H1 (cell line): ENCODE measurements around the gene ZNF593. TPM values are rescaled to one million over a fixed set of nuclear protein-coding genes. Genes with fewer than 3 reads are reported as not detected.
A peak's percentile ranks its signal among the peaks of the same experiment; 100 is the strongest.

ENCODE experiments used
- CTCF ChIA-PET: fragments of 300-600 bp; sonication (Branson Sonifier 250); formaldehyde crosslinking; loops from one replicate; lab custom pipeline; 2021; ENCODE audit not compliant: partially characterized antibody; lab: Charles Lee
- POLR2A ChIA-PET: fragments of 300-600 bp; sonication (Branson Sonifier 250); formaldehyde crosslinking; loops from one replicate; lab custom pipeline; 2021; ENCODE audit warnings: inconsistent platforms; ENCODE audit not compliant: partially characterized antibody; lab: Charles Lee
- DNase-seq, 2 experiments: peaks; one replicate each; pipeline versions ENCODE4 v3.0.0 to v3.0.0-alpha.2; 2010 to 2022; ENCODE audit warnings: low spot score in 2 of 2, low read depth in 1 of 2, mixed read lengths in 1 of 2
- FAIRE-seq: peaks from 2 replicates; lab custom pipeline; 2011; peaks lifted over from hg19 to GRCh38; lab: Jason Lieb, UNC
- H2AFZ ChIP-seq: 2 replicates; pipeline ENCODE4 v1.8.1; 2012; ENCODE audit warnings: low read length, inconsistent platforms
- H2AK5ac ChIP-seq: 2 replicates; pipeline ENCODE4 v1.6.1; 2013; ENCODE audit warnings: low read depth, low read length
- H2BK120ac ChIP-seq: replicated peaks from 2 replicates; pipeline ENCODE3; 2013; ENCODE audit warnings: low read depth, low read length, inconsistent platforms
- H2BK12ac ChIP-seq: 2 replicates; pipeline ENCODE4 v1.6.1; 2013; ENCODE audit warnings: low read depth, low read length
- H2BK15ac ChIP-seq: 2 replicates; pipeline ENCODE4 v1.6.1; 2013; ENCODE audit warnings: low read length
- H2BK20ac ChIP-seq: 2 replicates; pipeline ENCODE4 v1.6.1; 2013; ENCODE audit warnings: low read length
- H2BK5ac ChIP-seq: 2 replicates; pipeline ENCODE4 v1.6.1; 2013; ENCODE audit warnings: low read depth, low read length
- H3K14ac ChIP-seq: 2 replicates; pipeline ENCODE4 v1.6.1; 2013; ENCODE audit warnings: inconsistent platforms; ENCODE audit not compliant: insufficient read length
- H3K18ac ChIP-seq: 2 replicates; pipeline ENCODE4 v1.6.1; 2013; ENCODE audit warnings: low read length; ENCODE audit errors: extremely low read depth
- H3K23ac ChIP-seq: 2 replicates; pipeline ENCODE4 v1.6.1; 2013; ENCODE audit warnings: inconsistent platforms; ENCODE audit not compliant: insufficient read length
- H3K23me2 ChIP-seq: 2 replicates; pipeline ENCODE4 v1.6.1; 2013; ENCODE audit warnings: low read depth, low read length
- H3K27ac ChIP-seq: 2 replicates; pipeline ENCODE4 v1.6.1; 2011; ENCODE audit warnings: low read depth, low read length, inconsistent platforms
- H3K27me3 ChIP-seq, 4 experiments: replicated peaks in 1 of 4; 1 replicate in 1 of 4; 2 replicates in 3 of 4; pipeline versions ENCODE4 v1.6.1 to v1.8.1; 2011 to 2013; ENCODE audit warnings: low read length in 3 of 4, mild to moderate bottlenecking in 3 of 4, inconsistent platforms in 2 of 4, mixed read lengths in 2 of 4, moderate library complexity in 1 of 4; ENCODE audit not compliant: control insufficient read depth in 3 of 4, insufficient read depth in 3 of 4; ENCODE audit errors: extremely low read depth in 1 of 4
- H3K36me3 ChIP-seq, 4 experiments: 2 replicates each; pipeline versions ENCODE4 v1.6.1 to v1.8.1; 2011 to 2013; ENCODE audit warnings: mild to moderate bottlenecking in 4 of 4, low read length in 3 of 4, moderate library complexity in 2 of 4, control low read depth in 1 of 4, inconsistent platforms in 1 of 4; ENCODE audit not compliant: insufficient read depth in 4 of 4, control insufficient read depth in 2 of 4
- H3K4ac ChIP-seq: replicated peaks from 2 replicates; pipeline ENCODE3; 2013; ENCODE audit warnings: low read length, low read depth, mixed read lengths, inconsistent platforms; ENCODE audit not compliant: insufficient read length
- H3K4me1 ChIP-seq, 4 experiments: replicated peaks in 1 of 4; 1 replicate in 1 of 4; 2 replicates in 3 of 4; pipeline versions ENCODE4 v1.6.1 to v1.8.1; 2011 to 2013; ENCODE audit warnings: low read length in 3 of 4, inconsistent platforms in 2 of 4, mixed read lengths in 1 of 4; ENCODE audit not compliant: insufficient read depth in 4 of 4, control insufficient read depth in 3 of 4
- H3K4me2 ChIP-seq, 2 experiments: 2 replicates each; pipeline versions ENCODE4 v1.6.1 to v1.8.1; 2011 to 2013; ENCODE audit warnings: low read depth in 2 of 2, low read length in 2 of 2, control low read depth in 1 of 2, inconsistent platforms in 1 of 2, mild to moderate bottlenecking in 1 of 2; ENCODE audit not compliant: insufficient read depth in 1 of 2
- H3K4me3 ChIP-seq, 4 experiments: fragments of 200-600, 300-600 bp in 1 of 4; sonication (generic), shearing (Covaris generic), sonication (Bioruptor Twin) in 1 of 4; 2 replicates each; pipeline versions ENCODE4 v1.5.1 to v1.8.1; 2011 to 2016; ENCODE audit warnings: low read length in 4 of 4, low read depth in 3 of 4, control low read depth in 2 of 4, inconsistent platforms in 2 of 4, mild to moderate bottlenecking in 2 of 4, mixed read lengths in 1 of 4, moderate library complexity in 1 of 4; ENCODE audit not compliant: insufficient read depth in 2 of 4; ENCODE audit errors: extremely low read depth in 1 of 4
- H3K56ac ChIP-seq: replicated peaks from 2 replicates; pipeline ENCODE3; 2013; ENCODE audit warnings: low read depth, mild to moderate bottlenecking, mixed read lengths, low read length, inconsistent platforms; ENCODE audit not compliant: insufficient read length
- H3K79me1 ChIP-seq: 2 replicates; pipeline ENCODE4 v1.6.1; 2013; ENCODE audit warnings: low read depth, low read length, control low read depth
- H3K79me2 ChIP-seq, 2 experiments: 2 replicates each; pipeline versions ENCODE4 v1.6.1 to v1.8.1; 2012 to 2013; ENCODE audit warnings: low read length in 2 of 2, mild to moderate bottlenecking in 2 of 2, inconsistent platforms in 1 of 2; ENCODE audit not compliant: insufficient read depth in 2 of 2, control insufficient read depth in 1 of 2
- H3K9ac ChIP-seq, 4 experiments: replicated peaks in 1 of 4; 1 replicate in 1 of 4; 2 replicates in 3 of 4; pipeline versions ENCODE4 v1.6.1 to v1.8.1; 2011 to 2013; ENCODE audit warnings: low read depth in 3 of 4, low read length in 3 of 4, control low read depth in 2 of 4, mild to moderate bottlenecking in 2 of 4, moderate library complexity in 2 of 4, inconsistent platforms in 1 of 4; ENCODE audit errors: extremely low read depth in 1 of 4
- H3K9me3 ChIP-seq, 2 experiments: 2 replicates each; pipeline versions ENCODE4 v1.6.1 to v1.8.1; 2012 to 2013; ENCODE audit warnings: mild to moderate bottlenecking in 2 of 2, moderate library complexity in 2 of 2, control low read depth in 1 of 2, inconsistent platforms in 1 of 2, low read depth in 1 of 2, low read length in 1 of 2, mixed read lengths in 1 of 2; ENCODE audit not compliant: insufficient read depth in 2 of 2
- H4K20me1 ChIP-seq, 2 experiments: replicated peaks in 1 of 2; 2 replicates each; pipeline versions ENCODE3 to v1.8.1; 2011 to 2013; ENCODE audit warnings: inconsistent platforms in 2 of 2, low read length in 2 of 2, mild to moderate bottlenecking in 1 of 2; ENCODE audit not compliant: insufficient read depth in 2 of 2, control insufficient read depth in 1 of 2
- H4K5ac ChIP-seq: 2 replicates; pipeline ENCODE4 v1.6.1; 2013; ENCODE audit warnings: low read length, low read depth, mixed read lengths, inconsistent platforms; ENCODE audit not compliant: insufficient read length
- H4K8ac ChIP-seq: 2 replicates; pipeline ENCODE4 v1.8.0; 2013; ENCODE audit warnings: mild to moderate bottlenecking, moderate library complexity, low read length, inconsistent platforms; ENCODE audit not compliant: insufficient read depth; ENCODE audit errors: extremely low read depth
- H4K91ac ChIP-seq: replicated peaks from 2 replicates; pipeline ENCODE3; 2013; ENCODE audit warnings: low read length, mixed read lengths, inconsistent platforms; ENCODE audit not compliant: insufficient read length
- BRCA1 ChIP-seq: IDR thresholded peaks from 2 replicates; pipeline ENCODE4 v1.6.1; 2012; ENCODE audit warnings: low read depth, low read length, improper control_type of control experiment
- CBX5 ChIP-seq: fragments of 300-800, 300-1000 bp; sonication (generic); IDR thresholded peaks from 2 replicates; pipeline ENCODE4 v1.7.1; 2016; ENCODE audit warnings: antibody characterized with exemption, low read length, low read depth
- CREB1 ChIP-seq: IDR thresholded peaks from 2 replicates; pipeline ENCODE4 v1.6.1; 2012; ENCODE audit warnings: inconsistent platforms
- EZH2 ChIP-seq: fragments of 200-600 bp; sonication (generic); IDR thresholded peaks from 2 replicates; pipeline ENCODE4 v1.7.1; 2012; ENCODE audit warnings: low read depth, mild to moderate bottlenecking, moderate library complexity, low read length, inconsistent platforms; ENCODE audit not compliant: severe bottlenecking
- KDM5A ChIP-seq: fragments of 200-600 bp; IDR thresholded peaks from 2 replicates; pipeline ENCODE4 v1.7.1; 2012; ENCODE audit warnings: mild to moderate bottlenecking, low read length, inconsistent platforms, mixed read lengths
- MAX ChIP-seq: IDR thresholded peaks from 2 replicates; pipeline ENCODE4 v1.6.1; 2012; ENCODE audit warnings: inconsistent platforms
- POLR2A ChIP-seq, 2 experiments: IDR thresholded peaks; 1 replicate in 1 of 2; 2 replicates in 1 of 2; pipeline ENCODE4 v1.6.1; 2011; ENCODE audit warnings: low read depth in 2 of 2, low read length in 2 of 2, mild to moderate bottlenecking in 2 of 2; ENCODE audit errors: control extremely low read depth in 1 of 2
- RAD21 ChIP-seq, 2 experiments: IDR thresholded peaks in 1 of 2; conservative IDR thresholded peaks in 1 of 2; 2 replicates each; pipeline ENCODE4 v1.6.1; 2011; ENCODE audit warnings: low read depth in 2 of 2, low read length in 2 of 2, improper control_type of control experiment in 1 of 2, inconsistent platforms in 1 of 2, mild to moderate bottlenecking in 1 of 2, moderate library complexity in 1 of 2
- SIRT6 ChIP-seq: IDR thresholded peaks from one replicate; pipeline ENCODE4 v1.7.1; 2012; ENCODE audit warnings: low read length, inconsistent platforms
- SP4 ChIP-seq: IDR thresholded peaks from 2 replicates; pipeline ENCODE4 v1.6.1; 2012; ENCODE audit warnings: low read length, inconsistent platforms
- WGBS, 2 experiments: shearing (Covaris generic) in 1 of 2; methylation state at CpG; one replicate each; pipeline versions ENCODE4 v1.1.6 to v1.1.7; 2013 to 2015; ENCODE audit warnings: low lambda C conversion rate in 2 of 2, mixed read lengths in 2 of 2, inconsistent platforms in 1 of 2, low coverage in 1 of 2, missing lambda C conversion rate in 1 of 2; ENCODE audit not compliant: insufficient replicate concordance in 2 of 2, insufficient coverage in 1 of 2, insufficient read length in 1 of 2; ENCODE audit errors: extremely low coverage in 1 of 2, missing lambda C conversion rate in 1 of 2; 5-methylcytosine and 5-hydroxymethylcytosine counted together
- polyA plus RNA-seq, 7 experiments: library from polyadenylated mRNA; depleted of rRNA in 3 of 7; stranded (reverse) in 5 of 7; unstranded in 2 of 7; fragments of >200 nt in 5 of 7; fragments of 200-250 nt in 2 of 7; gene quantifications; 1 replicate in 5 of 7; 2 replicates in 1 of 7; 4 replicates in 1 of 7; pipeline versions ENCODE4 v1.2.1 to v1.2.3, GENCODE V29; 2011 to 2013; ENCODE audit warnings: missing spikeins in 2 of 7, mixed read lengths in 2 of 7
- total RNA-seq: library from RNA; stranded (reverse); fragmentation: NEBNext Ultra II Directional; extraction: Animal tissue kit (Norgen Biotek cat#: 25700); gene quantifications from 2 replicates; pipeline ENCODE4 v1.2.1, GENCODE V29; 2021
- TF ChIP-seq, protein P1 (sequence below): IDR thresholded peaks from 2 replicates; pipeline ENCODE4 v1.6.1; 2012; ENCODE audit warnings: low read length, inconsistent platforms

ZNF593 gene
- total and polyA plus RNA-seq, 2 of the 8 experiments (the other 6 are each of a cell fraction or from before 2014, with no cell fraction given): 38.2 to 68.0 TPM

DNA sequence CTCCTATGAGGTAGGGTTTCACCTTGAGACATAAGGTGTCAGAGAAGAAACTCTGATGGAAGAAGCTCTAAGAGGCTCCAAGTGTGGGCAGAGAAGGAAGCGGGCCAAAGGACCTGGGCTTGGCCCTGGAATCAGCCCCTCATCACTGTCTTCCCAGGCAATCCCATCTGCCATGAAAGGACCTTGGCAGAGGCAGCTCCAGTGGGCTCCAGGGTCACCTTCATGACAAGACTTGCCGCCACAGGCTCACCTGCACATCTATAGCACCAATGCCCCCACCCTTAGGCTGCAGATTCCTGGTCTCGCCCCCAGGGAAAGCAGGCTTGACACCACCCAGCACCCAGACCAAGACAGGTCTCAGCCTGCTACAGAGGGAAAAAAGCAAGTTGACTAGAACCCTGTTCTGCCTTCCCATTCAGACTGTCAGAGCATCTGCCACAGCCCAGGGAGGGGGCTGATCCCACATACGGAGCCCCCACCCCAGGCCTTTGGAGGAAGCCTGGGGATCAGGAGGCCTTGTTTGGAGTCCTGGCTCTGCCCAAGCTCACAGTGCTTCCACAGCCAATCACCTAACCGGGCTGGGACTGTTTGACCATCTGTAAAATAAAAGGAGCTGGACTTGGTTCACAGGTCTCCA is 11.3 kb upstream of the ZNF593 start:
- Histone ChIP-seq H4K5ac (no peak overlapping the region), H3K14ac (no peak overlapping the region), H2AK5ac (no peak overlapping the region), H2BK5ac (no peak overlapping the region), H4K91ac (no peak overlapping the region), H3K9ac (no peak overlapping the region), H3K4me3 (no peak overlapping the region), H3K56ac (no peak overlapping the region), H2AFZ (no peak overlapping the region), H2BK20ac (0 out of 2 replicates have a peak overlapping the region, but pooled peaks have one; percentile 6), H3K23ac (no peak overlapping the region), H3K9me3 (no peaks in the 10 kb centered on the region), H3K4ac (no peak overlapping the region), H4K8ac (no peak overlapping the region), H3K27ac (no peak overlapping the region), H3K18ac (peak overlapping the region; percentile 24; the same call in 1 of the 2 replicates), H2BK12ac (no peak overlapping the region), H2BK120ac (no peak overlapping the region), H3K4me2 (peak overlapping the region; percentile 16 to 41; a peak in 1 of 4 replicates), H3K36me3 (no peaks in the 10 kb centered on the region), H3K27me3 (peaks cover 49 to 95% (median 89%) of the 10 kb centered on the region in 4 experiments), H3K4me1 (peaks cover 14 to 57% (median 30%) of the 10 kb centered on the region in 4 experiments), H3K23me2 (peaks cover 13% of the 10 kb centered on the region), H2BK15ac (no peak overlapping the region), H3K79me1 (no peaks in the 10 kb centered on the region), H4K20me1 (peaks cover 13% of the 10 kb centered on the region in 2 experiments), H3K79me2 (no peaks in the 10 kb centered on the region)
- FAIRE-seq: no peak
- 74% methylated on average over 5 of the region's 5 CpGs; no CpG with 5 or more reads in 1 of the 2 experiments for WGBS, 2 experiments
- no peak for DNase-seq
- POLR2A ChIA-PET: interaction anchor here (0.5 to 1.2 kb wide), 2 partner anchors 12 to 937 kb away, joined by 3 read pairs; partner anchors contain the start of gene ZNF593
- TF ChIP-seq RAD21 (IDR thresholded peaks at IDR 0.05 in 1 of 2, conservative IDR thresholded peaks at IDR 0.05 in 1 of 2; ENCODE audit: low read depth in 2 of 2, low read length in 2 of 2) (no peak), KDM5A (no peak), BRCA1 (no peak), MAX (no peak), EZH2 (no peak), SIRT6 (no peak), CREB1 (no peak), CBX5 (no peak), POLR2A (IDR thresholded peaks at IDR 0.05; ENCODE audit: control extremely low read depth in 1 of 2, low read depth in 2 of 2, low read length in 2 of 2) (no peak), SP4 (no peak)
- TF ChIP-seq, protein P1, sequence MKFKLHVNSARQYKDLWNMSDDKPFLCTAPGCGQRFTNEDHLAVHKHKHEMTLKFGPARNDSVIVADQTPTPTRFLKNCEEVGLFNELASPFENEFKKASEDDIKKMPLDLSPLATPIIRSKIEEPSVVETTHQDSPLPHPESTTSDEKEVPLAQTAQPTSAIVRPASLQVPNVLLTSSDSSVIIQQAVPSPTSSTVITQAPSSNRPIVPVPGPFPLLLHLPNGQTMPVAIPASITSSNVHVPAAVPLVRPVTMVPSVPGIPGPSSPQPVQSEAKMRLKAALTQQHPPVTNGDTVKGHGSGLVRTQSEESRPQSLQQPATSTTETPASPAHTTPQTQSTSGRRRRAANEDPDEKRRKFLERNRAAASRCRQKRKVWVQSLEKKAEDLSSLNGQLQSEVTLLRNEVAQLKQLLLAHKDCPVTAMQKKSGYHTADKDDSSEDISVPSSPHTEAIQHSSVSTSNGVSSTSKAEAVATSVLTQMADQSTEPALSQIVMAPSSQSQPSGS: no peak
- CTCF ChIA-PET: interaction anchor here (0.8 to 6.0 kb wide), 3 partner anchors 10 to 15 kb away, joined by 3 to 47 read pairs (median 32); partner anchors contain the start of genes C1orf232 and ZNF593
